ENCODE results near the gene TLR5.

- no peak for TF ChIP-seq CTCF (conservative IDR thresholded peaks at IDR 0.05; ENCODE audit: low read depth, low read length)
- TF ChIP-seq CEBPB (IDR thresholded peaks at IDR 0.05; ENCODE audit: low read depth, low read length), result no peak
- no peak for TF ChIP-seq RCOR1 (IDR thresholded peaks at IDR 0.05; ENCODE audit: insufficient replicate concordance, low read length)
- TF ChIP-seq SMC3 (IDR thresholded peaks at IDR 0.05; ENCODE audit: low read depth, low read length), result no peak
- TF ChIP-seq BHLHE40 (IDR thresholded peaks at IDR 0.05; ENCODE audit: low read depth, low read length), result no peak
- TF ChIP-seq MAZ (IDR thresholded peaks at IDR 0.05; ENCODE audit: borderline replicate concordance, low read depth, low read length), result no peak
- TF ChIP-seq POLR2A (IDR thresholded peaks at IDR 0.05; ENCODE audit: low read depth, low read length), result no peak
- no peak for TF ChIP-seq MXI1 (IDR thresholded peaks at IDR 0.05; ENCODE audit: borderline replicate concordance, low read depth, low read length)
These were observed 645 bp upstream of the TLR5 start for GRCh38 chr1:223143537-223144248.
